ENCODE results near the gene LRRC25.

Gene LRRC25

GRCh38 chr19:18439025-18439909 is 41.8 kb upstream of the LRRC25 start:
- H3K4me3 ChIP-seq (ENCODE audit: low read depth, low read length) = no peak overlapping the region
- in situ Hi-C loops (cut with HindIII; ENCODE audit: low sequenced_read_pairs) = no loop called here
- DNase-seq (ENCODE audit: low read depth, low spot score) = no peak
- TF ChIP-seq, protein P1, sequence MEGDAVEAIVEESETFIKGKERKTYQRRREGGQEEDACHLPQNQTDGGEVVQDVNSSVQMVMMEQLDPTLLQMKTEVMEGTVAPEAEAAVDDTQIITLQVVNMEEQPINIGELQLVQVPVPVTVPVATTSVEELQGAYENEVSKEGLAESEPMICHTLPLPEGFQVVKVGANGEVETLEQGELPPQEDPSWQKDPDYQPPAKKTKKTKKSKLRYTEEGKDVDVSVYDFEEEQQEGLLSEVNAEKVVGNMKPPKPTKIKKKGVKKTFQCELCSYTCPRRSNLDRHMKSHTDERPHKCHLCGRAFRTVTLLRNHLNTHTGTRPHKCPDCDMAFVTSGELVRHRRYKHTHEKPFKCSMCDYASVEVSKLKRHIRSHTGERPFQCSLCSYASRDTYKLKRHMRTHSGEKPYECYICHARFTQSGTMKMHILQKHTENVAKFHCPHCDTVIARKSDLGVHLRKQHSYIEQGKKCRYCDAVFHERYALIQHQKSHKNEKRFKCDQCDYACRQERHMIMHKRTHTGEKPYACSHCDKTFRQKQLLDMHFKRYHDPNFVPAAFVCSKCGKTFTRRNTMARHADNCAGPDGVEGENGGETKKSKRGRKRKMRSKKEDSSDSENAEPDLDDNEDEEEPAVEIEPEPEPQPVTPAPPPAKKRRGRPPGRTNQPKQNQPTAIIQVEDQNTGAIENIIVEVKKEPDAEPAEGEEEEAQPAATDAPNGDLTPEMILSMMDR (IDR thresholded peaks at IDR 0.05; ENCODE audit: low read depth, low read length) = no peak

DNA sequence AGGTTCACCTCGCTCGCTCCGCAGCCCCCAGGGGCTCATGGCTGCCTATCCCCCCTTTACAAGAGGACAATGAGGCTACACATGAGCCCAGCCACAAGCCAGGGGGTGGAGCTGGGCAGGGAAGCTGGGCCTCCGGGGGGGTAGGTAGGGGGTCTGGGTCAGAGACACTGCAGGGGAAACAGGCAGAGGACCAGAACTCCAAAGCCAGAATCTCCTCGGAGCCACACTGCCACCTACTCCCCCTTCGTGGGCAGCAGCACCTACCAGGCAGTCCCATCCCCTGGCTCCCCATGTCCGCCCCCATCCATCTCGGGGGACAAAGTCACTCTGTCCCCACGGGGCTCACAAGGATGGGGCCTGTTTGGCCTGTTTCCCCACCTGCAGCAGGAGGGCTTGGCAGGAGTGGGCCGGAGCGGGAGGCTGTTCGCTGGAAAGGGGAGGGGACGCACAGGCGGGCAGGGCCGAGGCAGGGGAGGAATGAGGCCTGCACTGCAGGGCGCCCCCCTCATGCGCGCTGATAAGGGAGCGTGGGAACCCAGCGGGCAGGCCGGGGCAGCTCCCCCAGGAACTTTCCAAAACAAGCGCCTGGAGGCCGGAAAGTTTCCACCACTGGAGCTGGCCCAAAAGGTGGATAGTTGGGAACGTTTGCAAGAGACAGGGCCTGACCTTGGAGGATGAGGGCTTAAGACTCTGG is 41.1 kb upstream of the LRRC25 start:
- DNase-seq (ENCODE audit: low read depth, low spot score) = peak; percentile 37
- peak overlapping the region; percentile 28 for H3K4me3 ChIP-seq (ENCODE audit: low read depth, low read length)
- in situ Hi-C loops (cut with HindIII; ENCODE audit: low sequenced_read_pairs) = no loop called here
- TF ChIP-seq, protein P1 (IDR thresholded peaks at IDR 0.05; ENCODE audit: low read depth, low read length) = no peak

- H3K4me3 ChIP-seq (ENCODE audit: low read depth, low read length) = peak within 1 kb of the TSS; percentile 57
- in situ Hi-C loops (cut with HindIII; ENCODE audit: low sequenced_read_pairs) = no loop called here
- peak; percentile 58 for DNase-seq (ENCODE audit: low read depth, low spot score)
- TF ChIP-seq, protein P1 (IDR thresholded peaks at IDR 0.05; ENCODE audit: low read depth, low read length) = no peak
Observed at GRCh38 chr19:18437491-18438330, 40.3 kb upstream of the LRRC25 start, which contains the start of gene ISYNA1. ISYNA1 (minus strand) TSS chr19:18438133; CDS start chr19:18437979, 154 bp downstream.

DNA sequence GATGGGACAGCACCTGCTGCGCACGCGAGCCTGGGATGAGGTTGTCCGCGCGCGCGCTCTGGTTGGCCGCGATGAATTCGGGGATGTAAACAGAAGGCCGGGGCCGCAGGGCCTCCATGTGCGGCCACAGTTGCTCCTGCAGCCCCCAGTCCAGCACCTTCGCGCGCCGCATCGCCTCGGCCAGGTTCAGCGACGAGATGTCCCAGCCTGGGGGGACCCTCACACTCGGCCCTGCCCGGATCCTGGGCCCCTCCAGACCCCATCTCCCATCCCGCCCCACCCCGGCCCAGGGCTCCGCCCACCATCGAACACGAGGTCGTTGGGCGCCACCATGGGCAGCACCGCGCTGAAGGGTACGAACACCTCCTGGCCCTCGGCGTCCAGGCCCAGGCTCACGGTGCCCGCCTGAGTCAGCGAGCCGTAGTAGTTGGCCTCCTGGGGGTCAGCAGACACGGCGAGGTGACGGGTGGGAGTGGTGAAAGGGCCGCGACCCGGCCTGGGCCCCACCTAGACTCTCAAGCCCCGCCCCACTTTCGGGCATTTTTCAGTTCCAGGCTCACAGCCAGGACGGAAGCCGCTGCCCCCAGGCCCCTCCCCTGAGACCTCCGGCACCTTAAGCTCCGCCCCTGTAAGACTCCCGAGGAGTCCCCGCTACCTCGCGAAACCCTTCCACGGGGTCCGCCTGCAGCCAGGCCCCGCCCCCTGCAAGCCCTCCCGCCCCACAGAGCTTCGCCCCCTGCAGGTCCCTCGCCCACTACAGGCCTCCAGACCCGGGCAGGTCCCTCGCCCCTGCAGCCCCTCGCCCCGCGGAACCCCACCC is 39.5 kb upstream of the LRRC25 start:
- TF ChIP-seq, protein P1 (IDR thresholded peaks at IDR 0.05; ENCODE audit: low read depth, low read length) = no peak
- peak overlapping the region; percentile 57 for H3K4me3 ChIP-seq (ENCODE audit: low read depth, low read length)
- in situ Hi-C loops (cut with HindIII; ENCODE audit: low sequenced_read_pairs) = no loop called here
- DNase-seq (ENCODE audit: low read depth, low spot score) = peak; percentile 86

- H3K4me3 ChIP-seq (ENCODE audit: low read depth, low read length) = peak overlapping the region; percentile 57
- TF ChIP-seq, protein P1 (IDR thresholded peaks at IDR 0.05; ENCODE audit: low read depth, low read length) = no peak
- in situ Hi-C loops (cut with HindIII; ENCODE audit: low sequenced_read_pairs) = no loop called here
- DNase-seq (ENCODE audit: low read depth, low spot score) = no peak
Observed at GRCh38 chr19:18435842-18436670, 38.6 kb upstream of the LRRC25 start.

Measured in astrocyte of the spinal cord (primary cell).